Effector CD8-positive, alpha-beta T cell (primary cell): ENCODE measurements around the gene FRS2.

Experiments used
- DNase-seq: peaks from one replicate; lab custom pipeline; 2025; lab: John Stamatoyannopoulos, UW

The FRS2 gene

GRCh38 chr12:69501154-69501895, 31.1 kb downstream of the FRS2 start:
- DNase-seq = no peak

- DNase-seq = no peak
These were observed 32.3 kb downstream of the FRS2 start for GRCh38 chr12:69502345-69503081.

- DNase-seq = no peak
These were observed 37.9 kb downstream of the FRS2 start for GRCh38 chr12:69508091-69508490.

GRCh38 chr12:69508621-69509020, 38.4 kb downstream of the FRS2 start:
- no peak for DNase-seq

GRCh38 chr12:69509308-69509736, 39.1 kb downstream of the FRS2 start:
- DNase-seq = no peak

GRCh38 chr12:69509904-69510827, 40.0 kb downstream of the FRS2 start:
- DNase-seq = no peak

GRCh38 chr12:69511016-69511415, 40.8 kb downstream of the FRS2 start:
- no peak for DNase-seq

GRCh38 chr12:69511469-69512267, 41.5 kb downstream of the FRS2 start:
- no peak for DNase-seq

GRCh38 chr12:69512820-69513219, 42.6 kb downstream of the FRS2 start:
- DNase-seq = no peak

GRCh38 chr12:69513297-69513696, 43.1 kb downstream of the FRS2 start:
- no peak for DNase-seq

GRCh38 chr12:69514111-69514510, 43.9 kb downstream of the FRS2 start:
- DNase-seq = no peak

- DNase-seq = no peak
These were observed 44.7 kb downstream of the FRS2 start for GRCh38 chr12:69514845-69515244.

- no peak for DNase-seq
These were observed 45.3 kb downstream of the FRS2 start for GRCh38 chr12:69515394-69515930.

GRCh38 chr12:69516950-69517349, 46.8 kb downstream of the FRS2 start:
- no peak for DNase-seq

GRCh38 chr12:69517406-69517805, 47.2 kb downstream of the FRS2 start:
- DNase-seq = no peak

- DNase-seq = no peak
These were observed 49.7 kb downstream of the FRS2 start for GRCh38 chr12:69519871-69520270.

- no peak for DNase-seq
These were observed 53.5 kb downstream of the FRS2 start for GRCh38 chr12:69523433-69524330.

- DNase-seq = no peak
These were observed 54.1 kb downstream of the FRS2 start for GRCh38 chr12:69524331-69524630.

GRCh38 chr12:69524755-69525469, 54.7 kb downstream of the FRS2 start:
- no peak for DNase-seq
